ENCODE results near the gene DLK2. TPM values are rescaled to one million over a fixed set of nuclear protein-coding genes. Genes with fewer than 3 reads are reported as not detected.
"Not testable (repeated sequence)": the region's sequence is repeated elsewhere in the genome, so short reads cannot be mapped to it uniquely, and the experiment has no call there.

Gene DLK2
- total RNA-seq, 1 experiment from 2014 or later = 2.4 TPM

DNA sequence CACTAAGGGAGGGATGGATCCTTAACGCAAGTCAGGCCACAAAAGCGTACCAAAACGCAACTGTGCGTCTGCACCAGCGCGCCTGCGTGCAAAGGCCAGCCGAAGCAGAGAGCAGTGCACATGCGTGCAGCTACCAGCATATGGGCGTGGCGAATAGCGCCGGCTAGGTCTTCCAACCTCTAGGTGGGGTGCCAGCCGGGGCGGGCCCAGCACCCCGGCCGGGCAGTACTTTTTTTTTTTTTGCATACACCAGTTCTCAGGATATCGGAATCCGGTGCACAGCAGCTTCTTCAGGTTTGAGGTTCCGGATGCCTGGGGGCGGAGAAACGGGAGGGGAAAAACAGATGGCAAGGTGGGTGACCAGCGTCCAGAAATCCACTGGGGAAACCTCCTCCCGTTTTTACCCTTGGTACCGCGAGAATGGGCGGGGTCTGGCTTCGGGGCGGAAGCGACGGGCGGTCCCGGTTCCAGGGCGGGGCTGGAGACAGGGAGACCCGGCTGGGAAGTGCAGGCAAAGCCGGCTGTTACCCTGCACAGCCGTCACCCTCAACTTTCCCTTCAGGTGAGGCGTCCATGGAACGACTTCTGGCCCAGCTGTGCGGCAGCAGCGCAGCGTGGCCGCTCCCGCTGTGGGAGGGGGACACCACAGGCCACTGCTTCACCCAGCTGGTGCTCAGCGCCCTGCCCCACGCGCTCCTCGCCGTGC is 27.8 kb downstream of the DLK2 start, which contains the start of gene ABCC10:
TSS of gene ABCC10 (plus strand) at position 136 of the 706 bp plus-strand sequence. CDS start at position 574, 438 bp downstream.
- peak; percentile 92 for DNase-seq (ENCODE audit: low read depth)

DNA sequence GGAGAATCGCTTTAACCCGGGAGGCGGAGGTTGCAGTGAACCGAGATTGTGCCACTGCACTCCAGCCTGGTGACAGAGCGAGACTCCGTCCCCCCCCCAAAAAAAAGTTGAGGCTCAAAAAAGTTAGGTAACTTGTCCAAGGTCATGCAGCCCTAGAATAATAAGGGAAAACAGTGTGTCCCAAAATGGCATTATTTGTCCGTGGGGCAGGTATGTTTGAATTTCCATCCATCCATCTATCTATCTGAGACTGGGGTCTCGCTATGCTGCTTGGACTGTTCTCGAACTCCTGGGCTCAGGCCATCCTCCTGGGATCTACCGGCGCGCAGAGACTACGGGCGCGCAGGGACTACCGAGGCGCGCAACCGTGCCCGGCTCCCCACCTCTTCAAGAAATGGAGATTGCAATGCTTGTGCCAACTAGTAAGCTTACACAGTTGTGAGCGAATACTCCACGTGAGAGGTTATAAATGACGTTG is 28.4 kb downstream of the DLK2 start:
- DNase-seq (ENCODE audit: low read depth) = no peak

DNA sequence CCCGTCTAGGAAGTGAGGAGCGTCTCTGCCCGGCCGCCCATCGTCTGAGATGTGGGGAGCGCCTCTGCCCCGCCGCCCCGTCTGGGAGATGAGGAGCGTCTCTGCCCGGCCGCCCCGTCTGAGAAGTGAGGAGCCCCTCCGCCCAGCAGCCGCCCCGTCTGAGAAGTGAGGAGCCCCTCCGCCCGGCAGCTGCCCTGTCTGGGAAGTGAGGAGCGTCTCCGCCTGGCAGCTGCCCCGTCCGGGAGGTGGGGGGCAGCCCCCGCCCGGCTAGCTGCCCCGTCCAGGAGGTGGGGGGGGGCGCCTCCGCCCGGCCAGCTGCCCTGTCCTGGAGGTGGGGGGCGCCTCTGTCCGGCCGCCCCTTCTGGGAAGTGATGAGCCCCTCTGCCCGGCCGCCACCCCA is 30.3 kb downstream of the DLK2 start:
- DNase-seq (ENCODE audit: low read depth) = not testable (repeated sequence)

DNA sequence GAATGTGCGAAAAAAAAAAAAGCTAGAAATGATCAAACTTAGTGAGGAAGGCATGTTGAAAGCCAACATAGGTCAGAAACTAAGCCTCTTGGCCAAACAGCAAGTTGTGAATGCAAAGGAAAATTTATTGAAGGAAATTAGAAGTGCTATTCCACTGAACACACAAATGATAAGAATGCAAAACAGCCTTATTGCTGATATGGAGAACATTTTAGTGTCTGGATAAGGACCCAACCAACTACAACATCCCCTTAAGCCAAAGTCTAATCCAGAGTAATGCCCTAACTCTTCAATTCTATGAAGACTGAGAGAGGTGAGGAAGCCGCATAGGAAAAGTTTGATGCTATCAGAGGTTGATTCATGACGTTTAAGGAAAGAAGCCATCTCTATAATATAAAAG is 33.5 kb downstream of the DLK2 start:
- DNase-seq (ENCODE audit: low read depth) = no peak

DNA sequence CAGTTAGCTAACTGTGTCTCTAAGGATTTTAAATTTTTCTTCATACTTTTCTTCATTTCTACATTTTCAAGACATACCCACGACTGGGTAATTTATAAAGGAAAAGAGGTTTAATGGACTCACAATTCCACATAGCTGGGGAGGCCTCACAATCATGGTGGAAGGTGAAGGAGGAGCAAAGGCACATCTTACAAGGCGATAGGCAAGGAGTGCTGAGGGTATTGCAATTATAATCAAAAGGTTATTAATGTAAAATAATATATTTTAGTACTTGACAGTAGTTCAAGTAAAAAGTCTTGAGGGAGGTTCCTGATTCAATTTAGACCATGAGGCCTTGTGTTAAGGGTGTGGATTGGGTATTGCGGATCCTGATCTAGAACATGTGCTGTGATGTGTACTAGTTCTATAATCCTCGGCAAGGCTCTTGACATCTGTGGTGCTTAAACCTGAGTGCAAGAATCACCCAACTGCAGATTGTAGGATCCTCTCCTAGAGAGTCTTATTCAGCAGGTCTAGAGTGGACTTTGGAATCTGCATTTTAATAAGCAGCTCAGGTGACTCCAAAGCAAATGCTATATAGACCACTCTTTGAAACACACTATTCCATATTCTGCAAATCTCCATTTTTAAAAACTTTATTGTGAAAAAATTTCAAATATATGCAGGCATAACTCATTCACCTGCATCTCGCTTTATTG is 35.2 kb downstream of the DLK2 start:
- DNase-seq (ENCODE audit: low read depth) = no peak

DNA sequence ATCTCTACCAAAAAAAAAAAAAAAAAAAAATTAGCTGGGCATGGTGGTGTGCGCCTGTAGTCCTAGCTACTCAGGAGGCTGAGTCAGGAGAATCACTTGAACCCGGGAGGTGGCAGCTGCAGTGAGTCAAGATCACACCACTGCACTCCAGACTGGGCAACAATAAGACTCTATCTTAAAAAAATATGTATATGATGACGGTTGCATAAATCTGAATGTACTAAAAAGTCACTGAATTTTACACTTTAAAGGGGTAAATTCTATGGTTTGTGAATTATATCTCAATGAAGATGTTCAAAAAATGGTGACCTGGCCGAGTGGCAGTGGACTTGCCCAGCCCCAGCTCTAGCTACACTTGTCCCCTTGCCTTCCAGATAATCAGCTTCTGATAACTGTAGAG is 38.4 kb downstream of the DLK2 start:
- DNase-seq (ENCODE audit: low read depth) = no peak

DNA sequence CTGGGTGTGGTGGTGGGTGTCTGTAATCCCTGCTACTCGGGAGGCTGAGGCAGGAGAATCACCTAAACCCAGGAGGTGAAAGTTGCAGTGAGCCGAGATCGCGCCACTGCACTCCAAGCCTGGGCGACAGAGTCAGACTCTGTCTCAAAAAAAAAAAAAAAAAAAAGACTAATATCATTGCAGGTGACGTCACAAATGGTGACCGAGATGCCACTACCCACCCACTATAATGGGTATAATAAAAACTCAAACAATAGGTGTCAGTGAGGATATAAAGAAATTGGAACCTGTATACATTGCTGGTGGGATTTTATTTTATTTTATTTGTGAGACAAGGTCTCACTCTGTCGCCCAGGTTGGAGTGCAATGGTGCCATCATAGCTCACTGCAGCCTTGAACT is 40.1 kb downstream of the DLK2 start:
- not testable (repeated sequence) for DNase-seq (ENCODE audit: low read depth)

DNA sequence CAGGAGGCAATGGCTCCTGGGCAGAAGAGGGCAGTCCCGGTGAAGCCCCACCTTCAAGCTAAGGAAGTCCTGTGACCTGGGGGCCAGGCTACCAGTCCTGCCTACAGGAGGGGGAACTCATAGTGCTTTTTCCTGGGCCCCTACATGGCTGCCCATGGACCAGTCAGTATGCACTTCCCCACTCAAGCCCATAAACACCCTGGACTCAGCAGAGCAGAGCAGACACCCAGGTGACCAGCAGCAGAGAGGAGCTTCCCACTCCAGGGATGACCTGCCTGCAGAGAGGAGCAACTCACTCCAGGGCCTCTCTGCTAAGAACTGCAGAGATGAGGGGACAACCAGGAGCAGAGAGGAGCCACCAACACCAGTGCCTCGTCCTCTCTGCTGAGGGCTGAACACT is 42.3 kb downstream of the DLK2 start:
- no peak for DNase-seq (ENCODE audit: low read depth)

DNA sequence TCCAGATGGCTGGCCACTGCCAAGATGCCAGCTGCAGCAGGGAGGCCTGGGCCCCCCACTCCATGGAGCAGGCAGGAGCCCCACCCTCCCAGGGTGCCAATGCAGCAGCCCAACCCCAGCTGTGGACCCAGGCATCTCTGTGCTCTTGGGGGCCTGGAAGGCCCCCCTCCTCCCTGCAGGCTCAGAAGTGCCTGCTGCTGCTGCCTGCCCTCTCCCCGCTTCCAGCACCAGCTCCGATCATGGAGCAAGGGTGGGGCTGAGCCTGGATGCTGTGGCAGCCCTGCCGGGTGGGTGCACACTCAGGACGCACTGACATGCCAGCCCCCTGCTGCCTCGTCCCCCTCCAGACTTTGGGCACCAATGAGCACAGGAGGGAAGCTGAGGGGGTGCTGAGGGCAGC is 42.8 kb downstream of the DLK2 start:
- DNase-seq (ENCODE audit: low read depth) = no peak

DNA sequence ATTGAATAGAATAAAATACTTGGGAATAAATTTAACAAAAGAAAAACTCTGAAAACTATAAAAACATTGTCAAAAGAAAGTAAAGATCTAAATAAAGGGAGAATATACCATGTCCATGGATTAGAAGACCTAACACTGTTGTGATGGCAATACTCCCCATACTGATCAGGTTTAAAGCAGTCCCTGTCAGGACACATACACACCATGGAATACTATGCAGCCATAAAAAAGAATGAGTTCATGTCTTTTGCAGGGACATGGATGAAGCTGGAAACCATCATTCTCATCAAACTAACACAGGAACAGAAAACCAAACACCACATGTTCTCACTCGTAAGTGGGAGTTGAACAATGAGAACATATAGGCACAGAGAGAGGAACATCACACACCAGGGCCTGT is 44.6 kb downstream of the DLK2 start:
- DNase-seq (ENCODE audit: low read depth) = not testable (repeated sequence)

DNA sequence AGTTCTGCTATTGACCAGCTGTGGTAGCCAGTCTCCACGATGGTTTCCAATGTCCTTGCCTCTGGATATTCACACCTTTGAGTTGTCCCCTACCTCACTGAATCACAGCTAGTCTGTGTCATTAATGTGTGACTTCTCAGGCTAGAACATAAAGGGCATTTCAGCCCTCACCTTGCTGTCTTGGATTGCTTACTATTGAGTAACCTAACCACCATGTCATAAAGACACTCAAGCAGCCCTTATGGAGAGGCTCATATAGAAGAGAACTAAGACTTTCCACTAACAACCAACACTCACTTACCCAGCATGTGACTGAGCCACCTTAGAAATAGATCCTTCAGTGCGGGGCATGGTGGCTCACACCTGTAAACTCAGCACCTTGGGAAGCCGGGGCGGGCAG is 47.1 kb downstream of the DLK2 start:
- no peak for DNase-seq (ENCODE audit: low read depth)

DNA sequence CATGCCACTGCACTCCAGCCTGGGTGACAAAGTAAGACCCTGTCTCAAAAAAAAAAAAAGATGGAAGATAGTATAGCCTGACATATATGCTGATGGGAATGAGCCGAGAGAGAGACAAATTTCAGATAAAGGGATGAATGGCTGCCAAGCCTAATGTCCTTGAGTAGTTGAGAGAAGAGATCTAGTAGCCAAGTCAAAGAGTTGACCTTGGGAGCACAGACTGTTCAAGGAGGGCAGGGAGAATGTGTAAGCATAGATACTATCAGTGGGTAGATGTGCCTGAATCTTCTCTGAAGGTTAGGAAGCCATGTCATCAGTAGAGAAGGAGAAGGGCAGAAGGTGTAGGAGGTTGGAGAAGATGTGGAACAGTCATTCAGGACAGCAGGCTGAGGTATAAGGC is 48.1 kb downstream of the DLK2 start:
- DNase-seq (ENCODE audit: low read depth) = no peak

DNA sequence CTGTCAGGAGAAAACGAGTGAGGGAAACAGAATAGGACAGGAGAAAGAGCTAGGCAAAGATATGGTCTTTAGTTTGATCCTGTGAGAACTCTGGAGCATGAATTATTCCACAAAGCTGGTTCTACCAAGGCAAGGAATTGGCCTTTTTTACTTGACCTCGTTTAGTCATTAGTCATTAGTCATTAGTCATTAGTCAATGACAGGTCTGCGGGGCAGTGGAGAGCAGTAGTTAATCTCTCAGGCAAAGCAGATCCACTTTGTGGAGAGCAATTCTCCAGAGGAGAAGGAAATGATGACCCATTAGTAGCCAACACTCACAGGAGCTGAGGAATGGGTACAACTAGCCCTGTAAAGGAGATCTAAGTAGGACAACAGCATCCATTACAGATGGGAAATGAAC is 50.0 kb downstream of the DLK2 start:
- peak; percentile 11 for DNase-seq (ENCODE audit: low read depth)

DNA sequence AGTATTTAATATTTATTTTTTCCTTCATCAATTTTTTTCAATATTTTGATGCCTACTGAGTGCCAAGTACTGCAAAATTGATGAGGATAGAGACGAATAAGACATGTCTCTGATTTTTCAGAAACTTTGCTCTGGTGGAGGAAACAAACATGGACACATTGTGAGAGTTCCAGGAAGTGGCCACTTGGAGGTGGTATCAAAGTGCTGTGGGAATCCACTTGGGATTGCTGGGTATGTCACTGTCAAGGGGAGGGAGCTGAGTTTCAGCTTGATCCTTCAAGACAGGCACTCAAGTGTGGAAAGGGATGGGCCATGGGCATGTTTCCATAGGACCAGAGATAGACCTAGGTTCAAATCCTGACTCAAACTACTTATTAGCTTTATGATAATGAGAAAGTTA is 52.5 kb downstream of the DLK2 start:
- peak; percentile 9 for DNase-seq (ENCODE audit: low read depth)

DNA sequence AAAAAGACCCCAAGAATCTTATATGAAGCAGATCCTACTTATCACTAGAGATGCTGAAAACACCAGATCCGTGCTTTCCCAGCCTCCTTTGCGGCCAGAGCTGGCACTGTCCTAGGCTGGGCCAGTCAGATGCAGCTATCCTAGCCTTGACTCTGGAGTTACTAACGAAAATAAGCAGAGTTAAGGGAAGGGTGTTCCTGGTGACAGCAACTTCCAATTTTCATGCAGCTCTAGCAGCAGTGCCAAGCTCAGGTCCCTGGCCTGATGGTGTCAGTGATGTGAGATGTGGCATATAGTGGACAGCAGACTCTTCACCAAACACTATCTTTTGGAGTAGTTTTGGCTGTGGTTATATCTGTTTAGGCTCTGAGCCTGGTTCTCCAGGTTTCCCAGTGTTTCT is 53.6 kb downstream of the DLK2 start:
- DNase-seq (ENCODE audit: low read depth) = no peak

Other genes starting within 250 kb of the DLK2 start
- gene DNPH1, start 226.1 kb downstream of the DLK2 start, total RNA-seq (2014; rRNA removed) = 102 and 103 TPM in 2 replicates
- gene TTBK1, start 212.1 kb downstream of the DLK2 start, total RNA-seq (2014; rRNA removed) = under 0.01 and 0.06 TPM in 2 replicates
- gene SLC22A7, start 157.3 kb downstream of the DLK2 start, total RNA-seq (2014; rRNA removed) = not detected in 2 replicates
- not detected in 2 replicates for gene CRIP3, start 146.7 kb downstream of the DLK2 start, total RNA-seq (2014; rRNA removed)
- gene ZNF318, start 85.9 kb downstream of the DLK2 start, total RNA-seq (2014; rRNA removed) = 10.2 and 11.9 TPM in 2 replicates
- 14.9 and 15.7 TPM in 2 replicates for gene ABCC10, start 28.0 kb downstream of the DLK2 start, total RNA-seq (2014; rRNA removed)
- 27.0 and 32.8 TPM in 2 replicates for gene TJAP1, start 22.0 kb upstream of the DLK2 start, total RNA-seq (2014; rRNA removed)
- 1.2 TPM in 2 replicates for gene LRRC73, start 54.8 kb upstream of the DLK2 start, total RNA-seq (2014; rRNA removed)
- 161 and 168 TPM in 2 replicates for gene YIPF3, start 61.4 kb upstream of the DLK2 start, total RNA-seq (2014; rRNA removed)
- 44.8 and 53.9 TPM in 2 replicates for gene POLR1C, start 61.5 kb upstream of the DLK2 start, total RNA-seq (2014; rRNA removed)
- 33.8 and 34.2 TPM in 2 replicates for gene XPO5, start 120.5 kb upstream of the DLK2 start, total RNA-seq (2014; rRNA removed)
- gene POLH, start 120.6 kb upstream of the DLK2 start, total RNA-seq (2014; rRNA removed) = 45.9 and 71.0 TPM in 2 replicates
- 44.1 and 45.5 TPM in 2 replicates for gene GTPBP2, start 173.7 kb upstream of the DLK2 start, total RNA-seq (2014; rRNA removed)
- 28.3 and 34.4 TPM in 2 replicates for gene MAD2L1BP, start 180.3 kb upstream of the DLK2 start, total RNA-seq (2014; rRNA removed)
- not detected in 2 replicates for gene RSPH9, start 189.5 kb upstream of the DLK2 start, total RNA-seq (2014; rRNA removed)
- 36.3 and 37.1 TPM in 2 replicates for gene MRPS18A, start 232.2 kb upstream of the DLK2 start, total RNA-seq (2014; rRNA removed)

Measured in LHCN-M2 (cell line).